NCI-H1105 (cell line): ENCODE data around the gene PLD2.
"Not testable (repeated sequence)": the region's sequence is repeated elsewhere in the genome, so short reads cannot be mapped to it uniquely, and the experiment has no call there.

Experiments used
- DNase-seq: peaks from one replicate; lab custom pipeline; 2025; lab: John Stamatoyannopoulos, UW

PLD2 gene

DNA sequence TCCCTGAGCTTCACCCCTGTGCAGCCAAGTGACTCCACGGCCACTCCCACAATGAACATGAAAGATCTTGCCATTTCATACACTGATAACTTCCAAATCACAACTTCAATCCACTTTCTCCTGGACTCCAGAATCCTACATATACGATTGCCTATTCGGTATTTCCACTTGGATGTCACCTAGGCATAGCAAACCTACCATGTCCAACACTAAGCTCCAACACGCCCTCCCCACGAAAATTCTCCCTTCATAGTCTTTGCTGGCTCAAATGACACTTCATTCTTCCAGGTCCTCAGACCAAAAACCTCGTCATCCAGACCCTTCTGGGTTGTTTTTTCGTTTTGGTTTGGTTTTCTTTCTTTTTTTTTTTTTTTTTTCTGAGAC, 16.3 kb upstream of the PLD2 start:
- DNase-seq, result no peak

DNA sequence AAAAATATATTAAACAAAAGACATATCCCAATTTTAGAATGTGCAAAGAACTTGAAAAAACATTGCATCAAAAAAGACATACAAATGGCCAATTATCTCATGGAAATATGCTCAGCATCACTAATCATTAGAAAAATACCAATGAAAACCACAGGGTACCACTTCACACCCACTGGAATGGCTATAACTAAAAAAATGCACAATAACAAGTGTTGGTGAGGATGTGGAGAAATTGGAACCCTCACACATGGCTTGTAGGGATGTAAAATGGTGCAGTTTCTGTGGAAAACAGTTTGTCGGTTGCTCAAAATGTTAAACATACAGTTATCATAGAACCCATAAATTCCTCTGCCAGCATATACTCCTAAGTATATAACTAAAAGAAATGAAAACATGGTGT, 11.8 kb upstream of the PLD2 start:
- no peak for DNase-seq

GRCh38 chr17:4796552-4796920, 10.4 kb upstream of the PLD2 start:
- peak; percentile 21 for DNase-seq

GRCh38 chr17:4800462-4801196, 6.3 kb upstream of the PLD2 start:
- DNase-seq, result no peak

DNA sequence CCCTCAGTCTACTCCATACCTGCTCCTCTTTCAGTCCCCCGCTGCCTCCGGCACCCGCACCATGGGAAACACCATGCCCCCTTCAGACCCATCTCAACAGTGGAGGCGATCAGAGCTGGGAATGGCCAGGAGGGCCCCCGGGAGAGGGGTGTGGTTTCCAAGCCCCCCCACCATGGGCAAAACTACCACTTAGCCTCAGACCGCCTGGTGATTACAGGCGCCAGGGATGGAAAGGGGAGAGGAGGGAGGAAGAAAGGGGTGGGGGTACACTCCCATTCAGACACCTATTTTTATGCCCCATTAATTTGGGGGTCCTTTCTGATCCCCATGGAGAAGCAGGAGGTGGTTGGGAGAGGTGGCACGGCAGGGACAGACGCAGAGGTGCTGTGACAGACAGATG, 4.7 kb upstream of the PLD2 start, which contains the start of gene C17orf114:
Gene C17orf114 (minus strand): TSS at position 101 of the 400 bp plus-strand sequence.
- DNase-seq, result no peak

DNA sequence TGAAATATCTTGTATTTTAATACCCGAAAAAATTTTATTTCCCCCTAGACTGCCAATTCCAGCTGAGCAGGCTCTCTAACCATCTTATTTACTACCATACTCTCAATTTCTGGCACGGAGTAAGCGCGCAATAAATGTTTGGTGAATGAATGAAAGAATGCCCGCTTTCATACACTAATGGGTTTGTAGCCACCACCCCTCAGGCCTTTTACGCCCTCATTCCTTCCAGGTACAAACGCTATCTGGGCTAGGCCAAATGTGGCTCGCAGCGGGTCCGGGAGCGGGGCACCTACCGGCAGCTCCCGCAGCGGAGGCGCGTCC, 536 bp upstream of the PLD2 start:
- no peak for DNase-seq

DNA sequence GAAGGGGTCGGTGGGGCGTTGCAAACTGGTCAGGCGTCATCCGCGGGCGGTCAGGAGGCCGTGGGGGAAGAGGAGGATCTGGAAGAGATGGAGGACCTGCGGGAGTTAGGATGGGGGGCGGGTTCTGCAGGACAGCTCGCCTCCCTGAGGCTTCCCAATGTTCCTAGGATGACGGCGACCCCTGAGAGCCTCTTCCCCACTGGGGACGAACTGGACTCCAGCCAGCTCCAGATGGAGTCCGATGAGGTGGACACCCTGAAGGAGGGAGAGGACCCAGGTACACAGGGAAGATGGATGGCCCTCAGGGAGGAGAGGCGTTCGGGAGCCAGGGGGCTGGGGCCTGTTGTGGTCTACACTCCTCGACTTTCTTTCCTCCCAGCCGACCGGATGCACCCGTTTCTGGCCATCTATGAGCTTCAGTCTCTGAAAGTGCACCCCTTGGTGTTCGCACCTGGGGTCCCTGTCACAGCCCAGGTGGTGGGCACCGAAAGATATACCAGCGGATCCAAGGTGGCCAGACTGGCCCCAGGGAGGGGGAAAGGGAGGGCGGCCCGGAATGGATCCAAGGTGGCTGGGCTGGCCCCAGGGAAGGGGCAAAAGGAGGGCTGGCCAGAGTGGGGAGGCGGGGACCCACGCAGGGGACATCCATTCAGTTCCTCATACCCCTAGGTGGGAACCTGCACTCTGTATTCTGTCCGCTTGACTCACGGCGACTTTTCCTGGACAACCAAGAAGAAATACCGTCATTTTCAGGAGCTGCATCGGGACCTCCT, 839 bp downstream of the PLD2 start:
- DNase-seq, result no peak

DNA sequence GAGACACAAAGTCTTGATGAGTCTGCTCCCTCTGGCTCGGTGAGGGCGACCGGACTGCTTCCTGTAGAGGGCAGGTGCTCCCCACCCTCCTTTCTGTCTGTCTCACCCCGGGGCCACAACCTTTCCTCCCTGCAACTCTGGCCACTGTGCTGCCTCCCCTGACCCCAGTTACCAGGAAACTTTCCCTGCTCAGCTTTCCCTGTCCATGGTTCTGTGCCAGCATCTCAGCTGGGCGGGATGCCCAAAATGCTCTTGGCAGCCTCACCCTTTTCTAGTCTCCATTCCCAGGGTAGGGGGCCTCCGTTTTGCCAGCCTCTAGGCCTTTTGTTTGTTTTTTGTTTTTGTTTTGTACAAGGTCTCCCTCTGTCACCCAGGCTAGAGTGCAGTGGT, 1.4 kb downstream of the PLD2 start:
- no peak for DNase-seq

DNA sequence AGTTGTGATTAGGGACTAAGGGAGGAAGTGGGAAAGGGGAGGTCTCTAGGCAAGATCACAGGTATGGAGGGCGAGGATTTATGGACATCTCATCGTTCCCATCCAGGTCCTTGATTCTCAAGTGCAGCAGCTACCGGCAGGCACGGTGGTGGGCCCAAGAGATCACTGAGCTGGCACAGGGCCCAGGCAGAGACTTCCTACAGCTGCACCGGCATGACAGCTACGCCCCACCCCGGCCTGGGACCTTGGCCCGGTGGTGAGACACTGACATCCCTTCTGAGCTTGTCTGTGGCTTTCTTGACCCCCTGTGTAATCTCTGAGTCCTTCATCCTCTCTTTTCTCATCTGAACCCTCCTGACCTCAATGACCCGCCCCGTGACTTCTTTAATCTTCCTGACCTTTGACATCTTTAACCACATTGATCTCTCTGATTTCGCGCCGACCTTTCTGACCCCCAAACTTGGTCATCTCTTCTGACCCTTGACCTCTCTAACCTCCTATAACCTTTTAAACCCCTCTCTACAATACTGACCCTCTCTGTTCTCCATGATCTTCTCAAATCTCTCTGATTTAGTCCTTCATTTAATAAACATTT, 3.8 kb downstream of the PLD2 start:
- no peak for DNase-seq

- DNase-seq, result no peak
Measured at GRCh38 chr17:4811471-4811870, 4.5 kb downstream of the PLD2 start.

- DNase-seq, result no peak
Measured at GRCh38 chr17:4812690-4813089, 5.7 kb downstream of the PLD2 start.

DNA sequence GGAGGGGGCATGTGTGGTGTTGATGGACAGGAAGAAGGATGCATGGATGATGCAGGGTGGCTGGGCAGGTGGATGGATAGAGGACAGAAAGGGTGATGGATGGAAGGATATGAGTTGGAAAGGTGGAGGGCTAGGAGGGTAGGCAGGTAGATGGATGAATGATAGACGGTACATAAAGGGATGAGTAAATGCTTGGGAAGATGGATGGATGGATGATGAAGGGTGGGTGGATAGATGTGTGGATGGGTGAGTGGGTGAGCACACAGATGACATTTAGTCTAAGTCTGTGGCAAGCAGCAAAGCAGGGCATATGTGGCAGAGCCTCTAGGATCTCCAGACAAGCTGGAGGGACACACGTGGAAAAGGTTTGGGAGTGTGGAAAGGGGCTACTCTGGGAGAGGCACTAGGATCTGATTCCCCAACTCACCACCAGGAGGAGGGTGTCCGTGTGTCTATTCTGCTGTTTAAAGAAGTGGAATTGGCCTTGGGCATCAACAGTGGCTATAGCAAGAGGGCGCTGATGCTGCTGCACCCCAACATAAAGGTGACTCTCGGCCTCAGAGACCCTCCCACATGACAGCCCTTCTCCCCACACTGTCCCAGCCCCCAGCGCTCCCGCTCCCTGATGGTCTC, 8.2 kb downstream of the PLD2 start:
- DNase-seq, result no peak

DNA sequence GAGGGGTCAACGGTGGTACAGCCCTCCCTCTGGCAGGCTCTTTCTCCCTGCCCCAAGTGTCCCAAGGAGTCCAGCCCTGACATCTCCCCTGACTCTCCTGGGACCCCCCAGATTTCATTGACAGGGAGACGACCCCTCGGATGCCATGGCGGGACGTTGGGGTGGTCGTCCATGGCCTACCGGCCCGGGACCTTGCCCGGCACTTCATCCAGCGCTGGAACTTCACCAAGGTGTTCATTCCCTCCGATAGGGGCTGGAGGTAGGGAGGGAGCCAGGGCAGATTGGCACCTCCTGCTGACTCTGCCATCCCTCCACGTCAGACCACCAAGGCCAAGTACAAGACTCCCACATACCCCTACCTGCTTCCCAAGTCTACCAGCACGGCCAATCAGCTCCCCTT, 9.9 kb downstream of the PLD2 start:
- no peak for DNase-seq

- no peak for DNase-seq
Measured at GRCh38 chr17:4818276-4818675, 11.3 kb downstream of the PLD2 start.

GRCh38 chr17:4822835-4823234, 15.9 kb downstream of the PLD2 start:
- no peak for DNase-seq

DNA sequence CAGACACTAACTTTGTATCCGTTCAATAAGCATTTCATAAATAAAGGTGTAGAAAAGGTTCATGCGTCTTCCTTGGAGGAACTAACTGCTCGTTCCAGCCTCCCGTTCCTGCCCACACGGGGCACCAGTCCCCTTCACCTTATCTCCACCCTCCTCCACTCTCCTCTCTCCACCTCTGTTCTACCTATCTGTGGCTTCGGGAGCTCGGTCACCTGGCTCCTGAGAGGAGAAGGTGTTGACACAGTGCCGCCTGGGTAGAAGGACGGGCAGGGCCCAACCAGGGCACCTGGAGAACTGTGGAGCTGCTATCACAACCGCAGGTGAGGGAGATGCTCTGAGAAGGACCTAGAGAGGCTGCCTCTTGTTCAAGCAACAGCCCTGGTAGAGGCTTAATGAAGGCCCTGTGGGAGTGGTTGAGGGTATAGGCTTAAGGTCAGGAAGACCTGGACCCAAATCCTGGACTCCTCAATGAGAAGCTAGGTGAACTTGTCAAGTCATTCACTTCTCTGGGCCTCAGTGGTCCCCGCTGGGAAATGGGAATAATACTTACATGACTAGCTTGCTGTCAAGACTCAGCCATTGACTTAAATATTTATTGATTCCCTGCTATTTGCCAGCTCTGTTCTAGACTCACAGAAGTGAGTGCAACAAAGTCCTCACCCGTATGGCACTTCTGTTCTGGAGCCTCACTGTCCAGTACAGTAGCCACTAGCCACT, 16.6 kb downstream of the PLD2 start:
- no peak for DNase-seq

- no peak for DNase-seq
Measured at GRCh38 chr17:4827399-4827798, 20.4 kb downstream of the PLD2 start.

- not testable (repeated sequence) for DNase-seq
Measured at GRCh38 chr17:4832829-4833177, 25.9 kb downstream of the PLD2 start.

DNA sequence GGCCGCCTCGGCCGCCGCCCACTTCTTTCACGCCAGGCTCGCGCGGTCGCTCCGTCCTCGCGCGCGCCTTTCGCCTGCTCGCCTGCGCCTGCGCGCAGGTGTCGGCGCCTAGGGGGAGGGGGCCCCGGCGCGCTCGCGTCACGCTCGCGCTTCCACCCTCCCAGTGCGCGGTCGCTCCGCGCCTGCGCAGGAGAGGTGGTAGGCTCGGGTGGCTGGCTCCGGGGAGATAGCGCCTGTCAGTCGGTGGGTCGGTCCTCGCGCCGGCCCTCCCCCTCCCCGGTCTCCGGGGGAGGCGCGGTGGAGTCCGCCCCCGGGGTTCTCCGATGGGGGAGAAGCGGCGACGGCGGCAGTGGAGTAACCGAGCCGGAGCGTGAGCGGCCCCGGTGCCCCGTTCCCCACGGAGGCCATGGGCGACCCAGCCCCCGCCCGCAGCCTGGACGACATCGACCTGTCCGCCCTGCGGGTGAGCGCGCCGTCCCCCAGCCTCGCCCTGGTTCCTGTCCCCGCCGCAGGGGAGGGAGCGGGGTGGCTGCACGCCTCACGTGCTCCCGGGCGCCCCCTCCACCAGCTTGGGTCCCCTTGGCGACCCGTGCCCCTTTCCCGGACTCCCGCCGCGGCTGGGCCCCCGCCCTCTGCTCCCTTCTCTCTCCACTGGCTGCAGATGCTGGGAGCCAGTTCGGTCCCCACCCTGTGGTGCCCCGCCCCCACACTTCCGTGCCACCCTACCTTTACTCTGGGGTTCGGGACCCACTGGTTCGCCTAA, 26.4 kb downstream of the PLD2 start, which contains the start of gene MINK1:
Gene MINK1 (plus strand): TSS at position 163 of the 763 bp plus-strand sequence. CDS start 244 bp downstream, at position 407.
- DNase-seq, result peak; percentile 89

- DNase-seq, result no peak
Measured at GRCh38 chr17:4833941-4834680, 27.2 kb downstream of the PLD2 start.

GRCh38 chr17:4834681-4835020, 27.7 kb downstream of the PLD2 start:
- DNase-seq, result no peak
